ENCODE measurements around the gene TRIP10. TPM values are rescaled to one million over a fixed set of nuclear protein-coding genes. Genes with fewer than 3 reads are reported as not detected.

TRIP10 gene
- total RNA-seq, 1 experiment from 2014 or later, result 107 TPM

DNA sequence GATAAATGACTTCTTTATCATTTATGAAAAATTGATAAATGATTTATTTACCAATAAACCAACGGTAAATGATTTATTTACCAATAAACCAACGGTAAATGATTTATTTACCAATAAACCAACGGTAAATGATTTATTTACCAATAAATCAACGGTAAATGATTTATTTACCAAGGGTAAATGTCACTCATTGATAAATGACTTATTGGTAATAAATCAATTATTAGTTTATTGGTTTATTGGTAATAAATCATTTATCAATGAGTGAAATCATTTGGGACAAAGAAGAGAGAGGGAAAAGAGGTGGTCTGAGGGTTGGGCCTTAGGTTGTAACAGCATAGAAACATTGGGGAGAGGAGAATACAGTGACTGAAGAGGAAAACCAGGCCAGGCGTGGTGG is 54.5 kb downstream of the TRIP10 start:
- no peaks in the 10 kb centered on the region for H3K36me3 Mint-ChIP-seq (ENCODE audit: insufficient read depth, unreplicated experiment)
- no peak overlapping the region for H3K4me3 ChIP-seq (ENCODE audit: low read depth, low read length)
- H3K4me1 ChIP-seq, result no peaks in the 10 kb centered on the region
- TF ChIP-seq, protein P1, sequence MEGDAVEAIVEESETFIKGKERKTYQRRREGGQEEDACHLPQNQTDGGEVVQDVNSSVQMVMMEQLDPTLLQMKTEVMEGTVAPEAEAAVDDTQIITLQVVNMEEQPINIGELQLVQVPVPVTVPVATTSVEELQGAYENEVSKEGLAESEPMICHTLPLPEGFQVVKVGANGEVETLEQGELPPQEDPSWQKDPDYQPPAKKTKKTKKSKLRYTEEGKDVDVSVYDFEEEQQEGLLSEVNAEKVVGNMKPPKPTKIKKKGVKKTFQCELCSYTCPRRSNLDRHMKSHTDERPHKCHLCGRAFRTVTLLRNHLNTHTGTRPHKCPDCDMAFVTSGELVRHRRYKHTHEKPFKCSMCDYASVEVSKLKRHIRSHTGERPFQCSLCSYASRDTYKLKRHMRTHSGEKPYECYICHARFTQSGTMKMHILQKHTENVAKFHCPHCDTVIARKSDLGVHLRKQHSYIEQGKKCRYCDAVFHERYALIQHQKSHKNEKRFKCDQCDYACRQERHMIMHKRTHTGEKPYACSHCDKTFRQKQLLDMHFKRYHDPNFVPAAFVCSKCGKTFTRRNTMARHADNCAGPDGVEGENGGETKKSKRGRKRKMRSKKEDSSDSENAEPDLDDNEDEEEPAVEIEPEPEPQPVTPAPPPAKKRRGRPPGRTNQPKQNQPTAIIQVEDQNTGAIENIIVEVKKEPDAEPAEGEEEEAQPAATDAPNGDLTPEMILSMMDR (IDR thresholded peaks at IDR 0.05; ENCODE audit: insufficient read depth in 1 of 2, low read depth in 1 of 2, low read length in 1 of 2, severe bottlenecking in 1 of 2, unreplicated experiment in 1 of 2), result no peak
- intact Hi-C loops (cut with micrococcal nuclease; ENCODE audit: unreplicated experiment), result no loop called here
- H3K27ac Mint-ChIP-seq (ENCODE audit: unreplicated experiment), result no peak overlapping the region
- no peaks in the 10 kb centered on the region for H3K36me3 ChIP-seq (ENCODE audit: control insufficient read depth, insufficient read depth, low read length)
- H3K4me1 Mint-ChIP-seq (ENCODE audit: low read depth, unreplicated experiment), result no peaks in the 10 kb centered on the region
- POLR2A ChIA-PET, result no interaction called here
- no peak for DNase-seq
- H3K9me3 ChIP-seq, result 0 out of 2 replicates have a peak, but pooled peaks cover 3% of the 10 kb centered on the region
- H3K27me3 Mint-ChIP-seq (ENCODE audit: insufficient read depth, unreplicated experiment), result no peaks in the 10 kb centered on the region
- H3K27me3 ChIP-seq (replicated peaks; ENCODE audit: control insufficient read depth, insufficient read depth, low read length), result no peaks in the 10 kb centered on the region
- H3K4me3 Mint-ChIP-seq (ENCODE audit: unreplicated experiment), result no peak overlapping the region
- CTCF ChIA-PET, result no interaction called here
- peaks cover 15% of the 10 kb centered on the region for H3K9me3 Mint-ChIP-seq (ENCODE audit: unreplicated experiment)
- no TSS peak for BruUV-seq (replicated peaks)

DNA sequence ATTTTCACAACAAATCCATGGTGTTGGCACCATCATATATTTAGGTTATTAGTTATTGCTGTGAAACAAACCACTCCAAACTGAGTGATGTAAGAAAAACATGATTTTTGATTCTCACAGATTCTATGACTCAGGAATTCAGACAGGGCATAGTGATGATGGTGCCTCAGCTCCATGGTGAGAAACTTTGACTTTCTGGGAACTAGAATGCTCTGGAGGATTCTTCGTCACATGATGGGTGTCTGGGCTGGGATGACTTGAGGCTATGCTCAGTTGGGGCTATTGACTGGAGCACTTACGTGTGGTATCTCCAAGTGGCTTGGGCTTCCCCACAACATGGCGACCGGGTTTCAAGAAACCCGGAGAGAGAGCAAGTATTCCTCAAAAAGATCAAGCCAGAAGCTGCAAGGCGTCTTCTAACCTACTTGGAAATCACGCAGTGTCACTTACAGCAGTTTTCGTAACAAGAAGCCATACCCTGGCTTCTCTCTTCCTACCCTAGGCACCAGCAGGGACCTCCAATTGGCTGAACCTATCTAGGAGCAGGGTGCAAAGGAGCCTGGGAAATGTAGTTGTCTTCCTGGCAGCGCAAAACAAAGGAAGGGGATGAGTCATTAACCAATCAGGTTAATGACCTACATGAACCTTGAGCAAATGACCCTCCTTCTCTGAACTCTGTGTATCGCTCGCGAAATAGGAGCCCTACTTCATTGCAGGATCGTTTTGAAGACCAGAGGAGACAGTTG is 55.4 kb downstream of the TRIP10 start:
- Mint-ChIP-seq H3K9me3 (ENCODE audit: unreplicated experiment) (peaks cover 15% of the 10 kb centered on the region), H3K36me3 (ENCODE audit: insufficient read depth, unreplicated experiment) (no peaks in the 10 kb centered on the region), H3K4me3 (ENCODE audit: unreplicated experiment) (no peak overlapping the region), H3K27ac (ENCODE audit: unreplicated experiment) (no peak overlapping the region), H3K4me1 (ENCODE audit: low read depth, unreplicated experiment) (no peaks in the 10 kb centered on the region), H3K27me3 (ENCODE audit: insufficient read depth, unreplicated experiment) (no peaks in the 10 kb centered on the region)
- no TSS peak for BruUV-seq (replicated peaks)
- no peaks in the 10 kb centered on the region for H3K36me3 ChIP-seq (ENCODE audit: control insufficient read depth, insufficient read depth, low read length)
- intact Hi-C loops (cut with micrococcal nuclease; ENCODE audit: unreplicated experiment), result no loop called here
- H3K9me3 ChIP-seq, result 0 out of 2 replicates have a peak, but pooled peaks cover 3% of the 10 kb centered on the region
- TF ChIP-seq, protein P1 (IDR thresholded peaks at IDR 0.05; ENCODE audit: insufficient read depth in 1 of 2, low read depth in 1 of 2, low read length in 1 of 2, severe bottlenecking in 1 of 2, unreplicated experiment in 1 of 2), result no peak
- POLR2A ChIA-PET, result no interaction called here
- H3K27me3 ChIP-seq (replicated peaks; ENCODE audit: control insufficient read depth, insufficient read depth, low read length), result no peaks in the 10 kb centered on the region
- no peak overlapping the region for H3K4me3 ChIP-seq (ENCODE audit: low read depth, low read length)
- H3K4me1 ChIP-seq, result no peaks in the 10 kb centered on the region
- no peak for DNase-seq
- CTCF ChIA-PET, result no interaction called here

DNA sequence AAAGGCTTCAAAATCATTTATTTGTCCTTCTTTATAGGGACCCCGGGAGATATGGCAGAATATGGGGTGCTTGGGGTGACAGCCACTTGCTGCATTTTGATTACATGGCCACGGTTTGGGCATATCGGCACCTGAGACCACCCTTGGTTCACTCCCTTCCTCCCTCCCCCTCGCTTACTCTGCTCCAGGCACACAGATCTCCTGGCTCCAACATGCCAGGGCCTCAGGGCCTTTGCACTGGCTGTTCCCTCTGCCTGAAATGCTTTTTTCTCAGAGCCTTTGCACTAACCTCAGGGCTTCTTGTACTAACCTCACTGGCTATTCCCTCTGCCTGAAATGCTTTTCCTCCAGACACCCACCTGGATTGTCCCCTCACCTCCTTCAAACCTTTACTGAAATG is 56.8 kb downstream of the TRIP10 start:
- Mint-ChIP-seq H3K36me3 (ENCODE audit: insufficient read depth, unreplicated experiment) (no peaks in the 10 kb centered on the region), H3K4me1 (ENCODE audit: low read depth, unreplicated experiment) (peaks cover 6% of the 10 kb centered on the region), H3K27ac (ENCODE audit: unreplicated experiment) (no peak overlapping the region), H3K9me3 (ENCODE audit: unreplicated experiment) (peaks cover 13% of the 10 kb centered on the region), H3K4me3 (ENCODE audit: unreplicated experiment) (no peak overlapping the region), H3K27me3 (ENCODE audit: insufficient read depth, unreplicated experiment) (no peaks in the 10 kb centered on the region)
- H3K36me3 ChIP-seq (ENCODE audit: control insufficient read depth, insufficient read depth, low read length), result no peaks in the 10 kb centered on the region
- no peaks in the 10 kb centered on the region for H3K27me3 ChIP-seq (replicated peaks; ENCODE audit: control insufficient read depth, insufficient read depth, low read length)
- ChIA-PET POLR2A (no interaction called here), CTCF (no interaction called here)
- intact Hi-C loops (cut with micrococcal nuclease; ENCODE audit: unreplicated experiment), result no loop called here
- H3K9me3 ChIP-seq, result 0 out of 2 replicates have a peak, but pooled peaks cover 3% of the 10 kb centered on the region
- no peak for DNase-seq
- TF ChIP-seq, protein P1 (IDR thresholded peaks at IDR 0.05; ENCODE audit: insufficient read depth in 1 of 2, low read depth in 1 of 2, low read length in 1 of 2, severe bottlenecking in 1 of 2, unreplicated experiment in 1 of 2), result no peak
- H3K4me3 ChIP-seq (ENCODE audit: low read depth, low read length), result no peak overlapping the region
- H3K4me1 ChIP-seq, result peaks cover 3% of the 10 kb centered on the region; the same call in 1 of the 2 replicates
- BruUV-seq (replicated peaks), result no TSS peak
